Thoracic aorta (tissue), 2 donors: ENCODE measurements around the gene TRAPPC14. TPM values are rescaled to one million over a fixed set of nuclear protein-coding genes. Genes with fewer than 3 reads are reported as not detected.
A peak's percentile ranks its signal among the peaks of the same experiment; 100 is the strongest.
"Not testable (repeated sequence)": the region's sequence is repeated elsewhere in the genome, so short reads cannot be mapped to it uniquely, and the experiment has no call there.

ENCODE experiments used
- ATAC-seq: fragments of 150-250 bp; one replicate; pipeline ENCODE4 v1.8.0; 2017; ENCODE audit warnings: low read depth; ENCODE audit not compliant: insufficient number of reproducible peaks, low FRiP score
- DNase-seq: peaks from one replicate; pipeline ENCODE4 v3.0.0-alpha.2; 2020; ENCODE audit warnings: low spot score
- H3K27ac ChIP-seq, 2 donors: fragments of 200-600 bp; sonication (generic); 1 replicate in 1 of 2; 2 replicates in 1 of 2; pipeline ENCODE4 v1.5.1; 2016; ENCODE audit warnings: mild to moderate bottlenecking in 2 of 2, moderate library complexity in 2 of 2
- H3K27me3 ChIP-seq: fragments of 200-600 bp; sonication (generic); replicated peaks from 2 replicates; pipeline ENCODE4 v1.6.0; 2016; ENCODE audit warnings: mild to moderate bottlenecking; ENCODE audit not compliant: insufficient read depth
- H3K36me3 ChIP-seq: fragments of 200-600 bp; sonication (generic); one replicate; pipeline ENCODE4 v1.5.1; 2016
- H3K4me1 ChIP-seq, 2 donors: fragments of 200-600 bp; sonication (generic); 1 replicate in 1 of 2; 2 replicates in 1 of 2; pipeline versions ENCODE4 v1.5.1 to v1.6.0; 2016; ENCODE audit warnings: low read depth in 2 of 2, mild to moderate bottlenecking in 1 of 2; ENCODE audit not compliant: control insufficient read depth in 1 of 2
- H3K4me3 ChIP-seq: fragments of 200-600 bp; sonication (generic); 2 replicates; pipeline ENCODE4 v1.5.1; 2016; ENCODE audit warnings: mild to moderate bottlenecking
- H3K9me3 ChIP-seq: fragments of 200-600 bp; sonication (generic); 2 replicates; pipeline ENCODE4 v1.5.1; 2016
- CTCF ChIP-seq: fragments of 200-600 bp; sonication (generic); IDR thresholded peaks from one replicate; pipeline ENCODE4 v1.5.1; 2019; ENCODE audit warnings: antibody characterized with exemption
- total RNA-seq, 2 donors: library from RNA; depleted of rRNA; stranded (reverse); fragments of >200 nt; gene quantifications; one replicate each; pipeline versions ENCODE4 v1.1.0 to v1.2.3, GENCODE V29; 2016

The TRAPPC14 gene
- total RNA-seq, 2 donors from 2014 or later = 14.0 to 18.0 TPM

DNA sequence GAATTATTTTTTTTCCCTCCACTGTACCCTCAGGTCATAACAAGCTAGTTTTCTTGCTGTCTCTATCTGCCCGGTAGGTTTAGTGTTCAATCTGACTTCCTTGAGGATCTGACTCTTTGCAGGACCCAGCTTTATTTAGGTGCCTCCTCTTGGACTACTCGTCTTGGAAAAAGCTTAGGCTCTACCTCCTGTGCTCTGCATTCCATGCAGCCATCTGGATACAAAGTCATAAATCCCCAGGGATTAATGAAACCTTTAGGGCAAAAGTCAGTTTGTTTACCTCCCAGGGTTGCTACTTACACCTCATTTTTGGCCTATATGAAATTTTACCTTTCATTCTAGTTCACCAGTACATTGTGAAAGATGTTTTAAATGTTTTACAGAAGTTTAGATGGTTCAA, 27.2 kb upstream of the TRAPPC14 start:
- Histone ChIP-seq H3K27ac (no peak overlapping the region), H3K4me1 (no peaks in the 10 kb centered on the region), H3K27me3 (no peaks in the 10 kb centered on the region), H3K9me3 (no peaks in the 10 kb centered on the region), H3K36me3 (no peaks in the 10 kb centered on the region), H3K4me3 (no peak overlapping the region)
- ATAC-seq = no peak
- no peak for DNase-seq
- no peak for TF ChIP-seq CTCF

DNA sequence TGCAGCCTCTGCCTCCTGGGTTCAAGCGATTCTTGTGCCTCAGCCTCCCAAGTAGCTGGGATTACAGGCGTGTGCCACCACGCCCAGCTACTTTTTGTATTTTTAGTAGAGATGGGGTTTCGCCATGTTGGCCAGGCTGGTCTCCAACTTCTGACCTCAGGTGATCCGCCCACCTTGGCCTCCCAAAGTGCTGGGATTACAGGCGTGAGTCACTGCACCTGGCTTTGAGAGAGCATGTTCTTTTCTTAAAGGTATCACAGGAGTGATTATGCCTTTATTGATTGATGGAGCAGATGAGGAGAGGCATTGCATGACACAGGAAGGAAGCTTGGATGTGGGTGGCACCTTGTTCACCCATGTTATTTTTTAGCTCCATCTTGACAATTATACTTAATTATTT, 24.6 kb upstream of the TRAPPC14 start:
- not testable (repeated sequence) for ATAC-seq, H3K4me3 ChIP-seq, H3K27ac ChIP-seq, H3K36me3 ChIP-seq, DNase-seq, H3K27me3 ChIP-seq, H3K4me1 ChIP-seq, H3K9me3 ChIP-seq

GRCh38 chr7:100182616-100183015, 24.1 kb upstream of the TRAPPC14 start:
- ATAC-seq, H3K9me3 ChIP-seq, H3K4me1 ChIP-seq, H3K27me3 ChIP-seq, H3K27ac ChIP-seq, H3K36me3 ChIP-seq, DNase-seq, H3K4me3 ChIP-seq: not testable (repeated sequence)

GRCh38 chr7:100180084-100180483, 21.6 kb upstream of the TRAPPC14 start:
- H3K27me3 ChIP-seq, H3K4me3 ChIP-seq, H3K36me3 ChIP-seq, H3K9me3 ChIP-seq, H3K27ac ChIP-seq, ATAC-seq, DNase-seq: not testable (repeated sequence)
- peaks cover 6 to 14% of the 10 kb centered on the region in 2 donors for H3K4me1 ChIP-seq

DNA sequence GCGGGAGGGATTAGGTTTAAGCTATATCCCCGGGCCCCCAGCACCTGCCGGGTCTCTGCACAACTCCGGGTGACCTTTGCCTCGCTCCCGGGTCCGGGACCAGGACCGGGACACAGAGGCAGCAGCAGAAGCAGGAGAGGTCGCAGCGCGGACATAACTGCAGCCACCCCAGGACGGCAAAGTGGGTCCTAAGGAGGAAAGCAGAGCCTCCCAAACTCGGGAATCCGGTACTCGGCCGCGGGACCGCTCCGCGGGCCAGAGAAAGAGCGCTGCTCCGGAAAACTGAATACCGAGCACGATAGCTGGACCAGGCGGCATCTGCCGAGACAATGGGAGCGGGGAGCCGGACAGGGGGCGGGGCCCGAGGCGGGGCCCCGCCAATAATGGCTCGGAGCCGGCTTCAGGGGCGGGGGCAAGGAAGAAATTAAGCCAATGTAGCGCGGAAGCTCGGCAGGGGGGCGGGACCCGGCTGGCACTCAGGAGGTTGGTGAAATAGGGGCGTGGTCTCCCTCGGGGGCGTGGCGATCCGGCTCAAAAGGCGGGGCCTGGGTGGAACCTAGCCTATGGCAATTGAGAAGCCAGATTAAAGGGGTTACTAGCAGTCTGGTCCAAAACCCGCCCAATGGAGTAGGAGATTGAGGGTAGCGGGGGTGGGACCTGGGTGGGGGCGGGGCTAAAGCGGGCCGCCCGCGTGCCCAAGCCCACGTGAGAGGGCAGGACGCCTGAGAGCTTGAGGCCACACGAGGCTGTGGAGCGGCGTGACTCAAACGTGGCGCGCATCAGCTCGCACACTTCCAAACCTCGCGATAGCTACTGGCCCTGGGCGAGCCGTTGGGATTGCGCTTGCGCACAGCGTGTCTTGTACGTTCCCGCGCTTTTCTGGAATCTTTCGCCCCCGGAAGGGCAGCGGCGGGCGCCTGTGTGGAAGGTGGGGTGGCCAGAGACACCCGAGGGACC, 18.8 kb upstream of the TRAPPC14 start, which contains the start of the genes GPC2 and STAG3:
Gene GPC2 (minus strand): TSS at position 337 of the 957 bp plus-strand sequence. CDS start 182 bp downstream, at position 155.
Gene STAG3 (plus strand): TSS at position 874 of the 957 bp plus-strand sequence. CDS start 2,639 bp downstream, outside the sequence.
- no peak within 1 kb of the TSS for H3K27ac ChIP-seq
- no peaks in the 10 kb centered on the region for H3K36me3 ChIP-seq
- DNase-seq (peak; percentile 78), ATAC-seq (peak; percentile 86)
- TF ChIP-seq CTCF = no peak
- no peaks in the 10 kb centered on the region for H3K27me3 ChIP-seq
- no peaks in the 10 kb centered on the region for H3K9me3 ChIP-seq
- H3K4me3 ChIP-seq = peak within 1 kb of the TSS; percentile 84
- H3K4me1 ChIP-seq = peaks cover 6 to 14% of the 10 kb centered on the region in 2 donors

DNA sequence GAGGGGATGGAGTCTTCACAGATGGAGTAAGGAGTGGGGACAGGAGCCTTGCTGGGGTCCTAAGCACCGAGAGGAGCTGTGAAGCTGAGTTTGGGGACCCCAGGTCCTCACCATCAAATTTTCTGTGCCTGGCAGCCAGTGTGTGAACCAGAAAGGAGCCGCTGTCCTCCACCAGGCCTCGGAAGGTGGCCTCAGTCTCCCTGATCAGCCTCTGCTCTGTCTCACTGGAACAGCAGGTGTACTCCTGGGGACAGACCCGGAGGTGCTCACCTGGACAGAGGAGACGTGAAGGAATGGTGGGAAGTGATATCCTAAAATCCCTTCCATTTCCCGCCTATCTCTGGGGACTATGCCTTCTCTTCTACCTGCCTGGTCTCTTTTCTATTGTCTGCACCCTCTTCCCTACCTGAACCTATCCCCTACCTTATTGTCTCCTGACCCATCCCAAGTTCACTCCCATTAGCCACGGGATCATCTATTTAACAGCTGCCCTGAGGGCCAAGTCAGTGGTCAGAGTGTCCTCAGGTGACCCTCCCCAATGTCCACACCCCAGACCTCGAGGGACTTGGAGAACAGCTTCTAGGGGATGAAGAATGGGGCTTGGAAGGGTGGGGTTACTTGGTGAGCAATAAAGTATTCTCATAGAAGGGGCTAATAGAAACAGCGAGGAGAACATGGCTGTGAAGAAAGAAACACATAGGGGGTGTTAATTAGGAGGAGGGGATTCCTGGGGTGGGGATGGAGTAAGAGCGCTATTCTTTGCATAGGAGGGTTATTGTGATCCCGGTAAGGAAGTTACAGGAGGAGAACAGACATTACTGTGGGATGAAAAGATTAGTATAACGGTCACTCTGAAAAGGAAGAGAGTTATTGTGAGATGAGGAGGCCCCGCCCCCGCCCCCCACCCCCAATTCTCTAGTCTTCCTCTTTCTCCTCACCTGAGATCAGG, 17.8 kb upstream of the TRAPPC14 start:
- DNase-seq (no peak), ATAC-seq (no peak)
- H3K27me3 ChIP-seq = no peaks in the 10 kb centered on the region
- no peak for TF ChIP-seq CTCF
- peak overlapping the region; percentile 84 for H3K4me3 ChIP-seq
- H3K4me1 ChIP-seq = peaks cover 11 to 20% of the 10 kb centered on the region in 2 donors
- no peak overlapping the region for H3K27ac ChIP-seq
- H3K36me3 ChIP-seq = no peaks in the 10 kb centered on the region
- H3K9me3 ChIP-seq = no peaks in the 10 kb centered on the region
